Activated CD4-positive, CD25-positive, alpha-beta regulatory T cell treated with anti-CD3 and anti-CD28 coated beads, Interleukin-2, amount 50 U/mL, for 24 hours (primary cell): ENCODE results near the gene SEC16A.

ENCODE experiments used
- ATAC-seq, 2 donors: fragments of 150-1000 bp; cut with Tn5 transposase; one replicate each; pipeline ENCODE4 v1.10.0; 2021; ENCODE audit warnings: mild to moderate bottlenecking in 1 of 2, moderate library complexity in 1 of 2

SEC16A gene

DNA sequence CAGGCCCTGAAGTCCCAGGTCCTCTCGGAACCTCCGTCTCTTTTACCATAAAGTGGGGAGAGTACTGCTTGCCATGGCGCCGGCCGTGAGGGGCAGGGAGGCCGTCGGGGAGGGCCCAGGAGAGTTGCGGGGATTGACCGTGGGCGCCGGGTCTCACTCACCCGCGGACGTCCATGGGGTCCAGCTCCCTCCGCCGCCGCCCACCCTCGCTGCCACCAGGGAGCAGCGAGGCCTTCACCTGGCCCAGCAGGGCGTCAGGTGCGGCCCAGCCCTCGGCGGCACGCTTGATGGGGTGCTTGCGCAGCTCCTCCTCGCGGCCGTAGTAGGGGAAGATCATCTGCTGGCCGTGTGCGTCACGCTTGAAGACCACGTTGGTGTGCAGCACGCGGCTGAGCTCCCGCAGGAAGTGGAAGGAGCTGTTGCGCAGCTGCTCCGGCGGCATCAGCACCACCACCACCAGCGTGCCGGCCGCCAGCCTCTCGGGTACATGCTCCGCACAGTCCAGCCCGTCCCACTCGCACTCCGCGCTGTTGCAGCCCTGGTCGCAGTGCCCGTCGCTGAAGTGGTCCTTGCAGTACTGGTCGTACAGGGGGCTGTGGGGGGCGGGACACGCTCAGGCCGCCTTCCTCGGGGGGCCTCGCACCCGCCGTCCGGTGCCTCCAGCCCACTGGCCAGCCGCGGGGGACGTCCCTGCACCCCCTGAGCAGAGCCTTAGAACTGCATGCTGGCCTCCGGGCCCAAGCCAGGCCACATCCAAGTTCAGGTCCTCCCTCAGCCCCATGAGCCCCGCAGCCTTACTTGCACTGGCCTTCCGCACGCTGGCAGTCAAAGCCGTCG is 21.9 kb upstream of the SEC16A start:
- no peak for ATAC-seq

DNA sequence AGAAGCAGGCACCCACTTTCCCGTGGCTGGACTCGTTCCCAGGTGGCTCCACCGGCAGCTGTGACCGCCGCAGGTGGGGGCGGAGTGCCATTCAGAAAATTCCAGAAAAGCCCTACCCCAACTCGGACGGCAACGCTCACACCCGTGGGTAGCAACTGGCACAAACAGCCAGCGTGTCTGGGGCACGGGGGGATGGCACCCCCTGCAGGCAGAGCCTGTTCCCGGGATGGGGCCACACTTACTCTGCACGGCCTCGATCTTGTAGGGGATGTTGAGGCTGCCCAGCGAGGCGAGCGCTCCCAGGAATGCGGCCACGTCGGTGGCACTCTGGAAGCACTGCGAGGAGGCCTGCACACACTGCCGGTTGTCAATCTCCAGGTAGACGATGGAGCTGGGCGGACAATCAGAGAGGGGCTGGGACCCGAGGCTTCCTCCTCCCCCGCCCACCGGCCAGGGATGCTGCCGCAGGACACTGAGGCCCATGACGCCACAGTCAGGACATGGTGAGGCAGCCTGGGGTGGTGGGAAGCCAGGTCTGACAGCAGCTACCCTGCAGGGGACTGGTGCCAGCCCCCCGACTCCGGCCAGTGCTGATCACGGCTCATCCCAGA is 20.2 kb upstream of the SEC16A start:
- ATAC-seq: no peak

- ATAC-seq: no peak
Measured at GRCh38 chr9:136502196-136502595, 19.4 kb upstream of the SEC16A start.

DNA sequence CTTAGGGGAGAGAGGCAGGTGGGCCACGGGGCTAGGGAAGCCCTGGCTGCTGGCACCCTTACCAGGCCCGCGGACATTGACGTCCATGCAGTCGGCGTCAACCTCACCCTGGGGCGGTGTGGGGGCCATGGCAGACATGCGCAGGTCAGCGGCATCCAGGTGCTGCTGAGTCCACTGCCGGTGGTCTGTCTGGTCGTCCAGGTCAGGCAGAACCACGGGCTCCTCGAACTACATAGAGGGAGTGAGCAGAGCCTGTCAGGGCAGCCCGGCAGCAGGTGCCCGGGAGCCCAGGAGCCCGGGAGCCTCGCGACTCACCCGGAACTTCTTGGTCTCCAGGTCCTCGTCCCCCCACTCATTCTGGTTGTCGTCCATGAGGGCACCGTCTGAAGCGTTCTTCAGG is 18.8 kb upstream of the SEC16A start:
- no peak for ATAC-seq

- no peak for ATAC-seq
Measured at GRCh38 chr9:136499935-136500910, 17.4 kb upstream of the SEC16A start.

DNA sequence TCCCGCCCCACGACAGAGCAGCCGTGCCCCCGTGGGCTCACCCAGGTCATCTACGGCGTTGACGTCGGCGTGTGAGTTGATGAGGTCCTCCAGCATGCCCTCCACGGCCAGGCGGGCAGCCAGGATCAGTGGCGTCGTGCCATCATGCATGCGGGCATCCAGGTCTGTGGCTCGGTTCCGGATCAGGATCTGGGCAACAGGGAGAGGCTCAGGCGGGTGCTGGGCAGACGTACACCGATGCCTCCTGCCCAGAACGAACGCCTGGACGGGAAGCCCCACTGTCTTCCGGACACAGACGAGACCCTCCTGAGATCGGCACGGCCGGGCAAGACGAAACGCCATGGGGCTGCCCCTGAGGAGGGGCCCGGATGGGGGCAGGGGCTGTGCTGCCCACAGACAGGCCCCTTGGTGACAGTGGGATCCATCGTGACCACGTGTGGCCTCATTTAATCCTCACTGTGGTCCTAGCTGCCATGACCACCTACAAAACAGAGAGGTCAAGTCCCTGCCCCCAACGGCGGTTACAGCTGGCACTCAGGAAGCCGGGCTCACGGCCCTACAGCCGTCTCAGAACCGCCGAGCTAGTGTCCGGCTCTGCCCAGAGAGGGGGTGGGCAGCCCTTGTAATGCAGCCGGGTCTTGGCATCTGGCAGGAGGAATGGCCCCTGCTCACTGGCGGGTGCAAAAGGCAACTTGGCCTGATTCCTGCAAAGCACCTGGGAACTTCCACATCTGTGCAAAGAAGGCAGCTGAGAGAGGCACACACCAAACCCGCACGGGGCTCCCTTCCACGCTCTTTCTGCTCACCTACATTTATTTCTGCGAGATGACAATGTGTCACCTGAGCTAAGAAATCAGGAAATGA is 16.5 kb upstream of the SEC16A start:
- ATAC-seq: no peak

DNA sequence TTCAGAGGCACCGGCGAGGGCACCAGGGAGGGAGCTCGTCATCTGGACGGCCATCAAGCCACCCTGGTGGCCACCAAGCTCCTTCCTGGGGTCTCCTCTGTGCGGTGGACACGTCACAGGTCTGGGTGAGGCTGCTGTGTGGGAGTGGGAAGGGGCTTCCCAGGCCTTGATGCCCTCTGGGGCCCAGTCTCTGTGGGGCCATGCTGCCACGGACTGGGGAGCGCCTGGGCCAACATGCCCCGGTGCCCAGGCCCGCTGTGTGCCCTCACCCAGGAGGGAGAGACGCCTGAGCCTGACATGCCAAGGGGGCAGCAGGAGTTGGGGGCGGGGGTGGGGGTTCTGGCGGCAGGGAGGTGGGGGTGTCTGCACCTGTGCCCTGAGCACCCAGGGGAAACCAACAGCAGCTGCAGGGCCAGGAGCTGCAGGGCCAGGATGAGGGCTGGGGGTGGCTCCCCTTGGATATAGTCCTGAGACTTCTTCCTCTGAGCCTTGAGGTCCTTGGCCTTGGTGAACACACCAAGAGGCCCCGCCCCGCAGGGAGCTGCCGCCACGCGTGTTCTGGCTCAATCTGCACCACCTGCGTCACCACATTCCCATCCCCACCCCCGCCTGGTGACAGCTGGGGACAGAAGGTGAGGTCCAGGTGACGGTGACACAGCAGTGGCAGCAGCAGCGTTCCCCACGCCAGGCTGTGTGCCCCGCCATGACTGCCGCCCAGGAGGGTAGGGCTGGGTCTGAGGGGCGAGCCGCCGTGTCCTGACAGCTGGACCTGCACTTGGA is 15.3 kb upstream of the SEC16A start:
- no peak for ATAC-seq

- no peak for ATAC-seq
Measured at GRCh38 chr9:136496801-136497620, 14.2 kb upstream of the SEC16A start.

GRCh38 chr9:136496181-136496580 is 13.3 kb upstream of the SEC16A start:
- no peak for ATAC-seq

DNA sequence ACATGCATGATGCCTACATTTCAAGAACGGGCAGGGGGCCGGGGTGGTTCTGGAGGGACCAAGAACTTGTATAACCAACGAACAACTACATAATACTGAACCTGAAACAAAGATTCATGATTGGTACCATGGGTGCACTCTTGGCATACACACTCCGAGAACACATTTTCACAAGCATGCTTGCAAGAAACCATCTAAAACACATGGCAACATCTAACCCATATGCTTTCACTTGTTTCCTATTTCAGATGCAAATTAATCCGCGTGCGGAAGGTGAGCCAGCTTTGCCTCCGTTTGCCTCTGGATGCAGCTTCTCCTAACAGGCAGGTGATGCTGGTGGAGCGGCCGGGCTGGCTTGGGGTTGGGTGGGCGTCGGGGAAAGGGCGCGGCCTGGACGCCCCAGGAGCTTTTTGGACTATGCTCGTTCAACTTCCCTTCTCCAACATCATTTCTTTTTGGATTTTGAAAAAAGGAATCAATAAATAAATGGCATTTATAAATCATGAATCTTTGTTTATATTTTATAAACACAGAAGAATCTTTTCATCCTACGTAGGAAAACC is 12.5 kb upstream of the SEC16A start:
- ATAC-seq: no peak

DNA sequence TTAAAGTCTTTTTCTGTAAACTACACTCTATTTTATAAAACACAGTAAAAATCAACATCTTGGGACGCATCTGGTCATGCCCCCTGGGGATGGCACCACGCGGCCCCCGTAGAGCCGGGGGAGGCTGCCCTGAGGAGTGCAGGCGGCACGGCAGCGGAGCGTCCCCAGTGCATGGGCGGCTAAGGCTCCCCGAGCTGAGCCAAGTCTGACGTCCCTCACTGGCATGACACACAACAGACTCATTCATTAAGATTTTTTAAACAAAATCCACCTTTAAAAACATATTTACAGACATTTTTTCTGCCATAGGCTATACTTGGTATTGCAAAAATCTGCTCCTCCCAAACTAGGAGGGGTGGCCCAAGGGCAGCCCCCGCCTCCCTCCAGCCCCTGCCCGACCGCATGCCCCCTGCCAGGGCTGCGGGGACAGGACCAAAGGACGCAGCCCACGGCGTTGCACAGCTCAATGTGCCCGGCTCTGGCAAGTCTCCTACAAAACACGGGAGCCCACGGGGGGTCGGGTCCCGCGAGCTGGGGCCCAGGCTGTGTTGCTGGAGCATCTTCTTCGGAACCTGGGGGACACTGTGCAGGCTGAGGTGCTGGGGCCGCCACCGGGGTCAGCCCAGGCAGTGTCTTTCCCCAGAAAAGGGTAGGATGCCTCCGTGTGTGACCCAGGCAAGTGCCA is 11.8 kb upstream of the SEC16A start:
- ATAC-seq: no peak

GRCh38 chr9:136494012-136494411 is 11.2 kb upstream of the SEC16A start:
- ATAC-seq: peak in 1 of 2 donors; percentile 10

- peak in 1 of 2 donors; percentile 8 for ATAC-seq
Measured at GRCh38 chr9:136493567-136493971, 10.7 kb upstream of the SEC16A start.

- no peak for ATAC-seq
Measured at GRCh38 chr9:136492978-136493522, 10.2 kb upstream of the SEC16A start.

GRCh38 chr9:136489731-136490130 is 6.9 kb upstream of the SEC16A start:
- ATAC-seq: no peak

GRCh38 chr9:136488247-136489214 is 5.7 kb upstream of the SEC16A start:
- ATAC-seq: peak in 1 of 2 donors; percentile 48

GRCh38 chr9:136487672-136488071 is 4.8 kb upstream of the SEC16A start:
- ATAC-seq: no peak
